Measurements from ENCODE around the gene IL17D. TPM values are rescaled to one million over a fixed set of nuclear protein-coding genes. Genes with fewer than 3 reads are reported as not detected.
"Not testable (repeated sequence)": the region's sequence is repeated elsewhere in the genome, so short reads cannot be mapped to it uniquely, and the experiment has no call there.

IL17D gene
- total RNA-seq, 1 experiment from 2014 or later = 0.97 TPM

DNA sequence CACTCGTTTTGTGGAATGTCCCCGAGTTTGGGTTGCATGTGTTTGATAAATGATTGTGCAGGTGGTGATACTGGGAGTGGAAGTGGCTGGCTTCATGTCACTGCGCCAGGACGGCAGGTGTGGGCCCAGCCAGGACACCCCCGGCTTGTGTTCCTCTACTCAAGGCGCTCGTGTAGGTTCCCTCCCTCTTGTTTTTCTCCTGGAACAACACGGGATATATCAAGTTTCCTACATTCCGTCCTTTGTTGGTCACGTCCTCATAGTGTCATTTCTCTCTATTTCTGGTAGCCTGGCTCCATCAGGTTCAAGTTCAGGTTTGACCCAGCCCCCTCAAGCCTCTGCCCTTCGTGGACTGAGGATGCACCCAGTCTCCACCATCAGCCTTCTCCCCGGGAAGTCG is 16.3 kb downstream of the IL17D start:
- DNase-seq (ENCODE audit: low spot score) = no peak

DNA sequence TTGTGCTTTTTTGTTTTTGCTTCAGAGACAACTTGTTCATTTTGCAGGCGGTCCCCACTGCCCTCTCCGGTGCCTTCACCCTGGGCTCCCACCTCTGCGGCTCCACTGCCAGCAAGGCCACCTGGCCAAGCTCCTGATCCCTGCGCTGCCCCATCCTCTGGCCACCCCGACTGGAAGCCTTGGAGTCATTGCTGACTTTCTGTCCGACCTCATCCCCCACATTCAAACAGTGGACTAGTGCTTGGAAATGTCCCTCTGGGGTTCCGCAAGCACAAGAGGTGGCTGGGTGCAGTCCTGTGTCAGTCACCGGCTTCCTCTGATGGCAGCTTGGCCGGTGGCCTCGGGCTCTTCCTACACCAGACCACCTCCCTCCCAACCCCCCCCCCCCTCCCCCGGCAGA is 17.0 kb downstream of the IL17D start:
- no peak for DNase-seq (ENCODE audit: low spot score)

DNA sequence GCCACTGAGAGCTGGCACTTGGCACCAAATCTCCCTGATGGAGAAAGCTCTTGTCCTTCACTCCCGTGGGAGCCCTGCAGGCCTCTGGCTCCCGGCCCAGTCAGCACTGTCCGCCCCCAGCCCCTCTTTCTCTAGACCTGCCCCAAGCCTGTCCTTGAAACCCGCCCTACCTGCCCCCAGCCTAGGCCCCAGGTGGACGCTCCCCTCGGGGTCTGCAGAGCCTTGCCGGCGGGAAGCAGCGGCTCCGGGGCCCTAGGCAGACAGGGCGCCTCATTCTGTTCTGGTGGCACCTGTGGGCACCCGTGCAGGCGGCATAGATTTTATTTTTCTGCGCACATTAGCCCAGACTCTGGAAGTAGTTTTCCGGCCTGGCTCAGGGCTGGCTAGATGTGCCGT is 17.6 kb downstream of the IL17D start:
- no peak for DNase-seq (ENCODE audit: low spot score)

DNA sequence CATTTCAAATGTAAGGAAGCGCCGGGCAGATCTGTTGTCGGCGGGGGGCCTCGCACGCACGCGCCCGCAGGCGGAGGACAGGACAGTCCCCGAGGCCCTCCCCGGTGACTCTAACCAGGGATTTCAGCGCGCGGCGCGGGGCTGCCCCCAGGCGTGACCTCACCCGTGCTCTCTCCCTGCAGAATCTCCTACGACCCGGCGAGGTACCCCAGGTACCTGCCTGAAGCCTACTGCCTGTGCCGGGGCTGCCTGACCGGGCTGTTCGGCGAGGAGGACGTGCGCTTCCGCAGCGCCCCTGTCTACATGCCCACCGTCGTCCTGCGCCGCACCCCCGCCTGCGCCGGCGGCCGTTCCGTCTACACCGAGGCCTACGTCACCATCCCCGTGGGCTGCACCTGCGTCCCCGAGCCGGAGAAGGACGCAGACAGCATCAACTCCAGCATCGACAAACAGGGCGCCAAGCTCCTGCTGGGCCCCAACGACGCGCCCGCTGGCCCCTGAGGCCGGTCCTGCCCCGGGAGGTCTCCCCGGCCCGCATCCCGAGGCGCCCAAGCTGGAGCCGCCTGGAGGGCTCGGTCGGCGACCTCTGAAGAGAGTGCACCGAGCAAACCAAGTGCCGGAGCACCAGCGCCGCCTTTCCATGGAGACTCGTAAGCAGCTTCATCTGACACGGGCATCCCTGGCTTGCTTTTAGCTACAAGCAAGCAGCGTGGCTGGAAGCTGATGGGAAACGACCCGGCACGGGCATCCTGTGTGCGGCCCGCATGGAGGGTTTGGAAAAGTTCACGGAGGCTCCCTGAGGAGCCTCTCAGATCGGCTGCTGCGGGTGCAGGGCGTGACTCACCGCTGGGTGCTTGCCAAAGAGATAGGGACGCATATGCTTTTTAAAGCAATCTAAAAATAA is 18.2 kb downstream of the IL17D start:
- no peak for DNase-seq (ENCODE audit: low spot score)

DNA sequence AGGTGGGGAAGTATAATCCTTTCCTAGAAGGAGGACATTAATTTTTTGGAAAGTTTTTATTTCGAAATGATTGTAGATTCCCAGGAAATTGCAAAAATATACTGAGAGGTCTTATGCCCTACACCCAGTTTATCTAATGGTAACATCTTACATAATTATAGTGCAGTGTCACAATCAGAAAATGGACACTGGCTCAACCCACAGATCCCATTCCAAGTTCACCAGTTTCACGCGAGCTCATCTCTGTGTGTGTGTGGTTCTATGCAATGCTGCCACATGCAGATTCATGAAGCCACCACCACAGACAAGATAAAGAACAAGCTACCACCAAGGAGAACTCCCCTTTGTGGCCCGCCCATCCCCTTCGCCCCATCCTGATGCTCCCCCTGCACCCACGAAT is 24.4 kb downstream of the IL17D start:
- no peak for DNase-seq (ENCODE audit: low spot score)

DNA sequence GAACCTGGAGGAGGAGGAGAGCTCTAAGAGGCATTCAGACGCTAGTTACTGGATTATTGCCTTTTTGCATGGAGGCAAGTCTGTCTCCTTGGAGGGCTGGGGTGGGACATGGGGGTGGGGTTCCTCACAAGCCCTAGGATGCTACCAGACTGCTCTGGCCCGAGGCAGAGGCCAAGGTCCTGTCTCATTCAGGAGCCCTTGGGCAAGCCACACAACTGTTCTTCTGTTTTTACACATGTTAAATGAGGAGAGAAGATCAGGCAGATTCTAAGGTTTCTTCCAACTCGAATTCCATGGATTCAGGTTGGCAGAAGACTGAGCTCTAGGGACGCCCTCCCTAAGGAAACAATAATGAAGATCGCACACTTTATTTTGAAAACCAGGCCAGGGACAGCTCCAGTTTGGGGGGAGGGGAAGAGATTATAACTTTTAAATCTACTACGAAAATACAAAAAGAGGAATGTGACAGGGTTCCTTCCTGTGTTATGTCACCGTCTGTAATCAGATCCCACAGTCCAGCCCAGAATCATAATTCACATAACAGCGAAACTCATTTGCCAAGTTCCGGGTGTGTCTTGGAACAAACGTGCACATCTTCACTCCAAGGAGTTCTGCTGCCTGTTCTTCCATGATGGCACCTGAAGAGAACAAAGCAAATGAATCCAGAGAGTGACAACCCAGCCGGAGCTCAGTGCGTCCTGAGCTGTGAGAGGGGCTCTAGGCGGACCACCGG is 25.2 kb downstream of the IL17D start:
- no peak for DNase-seq (ENCODE audit: low spot score)

DNA sequence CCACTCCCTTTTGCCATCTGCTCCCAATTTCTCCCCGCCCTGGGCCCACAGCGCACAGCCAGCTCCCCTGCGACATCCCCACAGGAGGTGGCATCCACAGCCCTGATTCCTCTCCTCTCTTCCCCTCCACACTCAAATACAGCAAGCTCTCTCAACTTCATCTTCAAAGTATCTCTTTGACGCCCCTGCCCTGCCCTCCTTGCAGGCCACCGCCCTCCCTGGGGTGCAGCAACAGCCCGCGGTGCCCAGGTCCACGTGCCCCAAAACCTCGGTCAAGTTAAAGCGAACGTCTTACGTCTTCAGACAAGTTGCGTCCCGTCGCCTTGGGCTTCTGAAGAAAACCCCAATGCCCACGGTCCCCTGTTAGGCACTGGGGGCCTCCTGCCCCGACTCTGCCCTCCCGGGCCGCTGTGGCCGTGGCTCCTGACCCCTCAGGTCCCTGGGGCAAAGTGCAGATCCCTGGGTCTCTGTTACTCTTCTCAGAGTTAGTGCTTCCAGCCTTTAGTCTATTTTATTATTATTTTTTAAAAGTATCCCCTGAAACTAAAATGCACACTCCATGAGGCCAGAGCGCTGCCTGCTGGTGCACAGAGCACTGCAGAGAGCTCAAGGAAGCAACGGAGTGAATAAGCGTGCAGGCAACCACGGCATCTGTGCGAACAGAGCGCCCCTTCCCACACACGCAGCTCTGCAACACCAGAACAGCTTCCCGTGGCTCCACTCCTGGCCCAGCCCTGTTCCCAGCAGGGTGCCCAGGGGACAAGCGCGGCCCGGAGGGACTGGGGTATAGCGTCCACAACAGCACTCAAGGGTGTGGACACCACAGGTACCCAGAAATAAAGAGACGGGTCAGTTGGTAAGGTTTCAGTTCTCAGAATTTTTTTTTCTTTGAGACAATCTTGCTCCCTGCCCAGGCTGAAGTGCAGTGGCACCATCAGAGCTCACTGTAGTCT is 26.4 kb downstream of the IL17D start:
- no peak for DNase-seq (ENCODE audit: low spot score)

DNA sequence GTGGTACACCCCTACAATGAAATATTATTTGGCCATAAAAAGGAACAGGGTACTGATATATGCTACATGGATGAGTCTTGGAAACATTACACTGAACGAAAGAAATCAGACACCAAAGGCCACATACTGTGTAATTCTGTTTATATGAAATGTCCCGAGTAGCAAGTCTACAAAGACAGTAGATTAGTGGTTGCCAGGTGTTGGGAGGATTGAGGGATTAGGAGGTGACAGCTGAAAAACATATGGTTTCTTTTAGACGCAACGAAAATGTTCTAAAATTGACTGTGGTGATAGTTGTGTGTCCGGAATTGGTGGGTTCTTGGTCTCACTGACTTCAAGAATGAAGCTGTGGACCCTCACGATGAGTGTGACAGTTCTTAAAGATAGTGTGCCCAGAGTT is 35.1 kb downstream of the IL17D start:
- DNase-seq (ENCODE audit: low spot score) = no peak

DNA sequence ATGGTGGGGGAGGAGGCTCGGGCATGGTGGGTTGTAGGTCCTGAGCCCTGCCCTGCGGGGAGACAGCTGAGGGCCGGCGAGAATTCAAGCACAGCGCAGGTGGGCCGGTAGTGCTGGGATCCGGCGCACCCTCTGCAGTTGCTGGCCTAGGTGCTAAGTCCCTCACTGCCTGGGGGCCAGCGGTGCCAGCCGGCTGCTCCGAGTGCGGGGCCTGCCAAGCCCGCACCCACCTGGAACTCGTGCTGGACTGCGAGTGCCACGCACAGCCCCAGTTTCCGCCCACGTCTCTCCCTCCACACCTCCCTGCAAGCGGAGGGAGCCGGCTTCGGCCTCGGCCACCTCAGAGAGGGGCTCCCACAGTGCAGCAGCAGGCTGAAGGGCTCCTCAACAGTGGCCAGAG is 36.5 kb downstream of the IL17D start:
- no peak for DNase-seq (ENCODE audit: low spot score)

DNA sequence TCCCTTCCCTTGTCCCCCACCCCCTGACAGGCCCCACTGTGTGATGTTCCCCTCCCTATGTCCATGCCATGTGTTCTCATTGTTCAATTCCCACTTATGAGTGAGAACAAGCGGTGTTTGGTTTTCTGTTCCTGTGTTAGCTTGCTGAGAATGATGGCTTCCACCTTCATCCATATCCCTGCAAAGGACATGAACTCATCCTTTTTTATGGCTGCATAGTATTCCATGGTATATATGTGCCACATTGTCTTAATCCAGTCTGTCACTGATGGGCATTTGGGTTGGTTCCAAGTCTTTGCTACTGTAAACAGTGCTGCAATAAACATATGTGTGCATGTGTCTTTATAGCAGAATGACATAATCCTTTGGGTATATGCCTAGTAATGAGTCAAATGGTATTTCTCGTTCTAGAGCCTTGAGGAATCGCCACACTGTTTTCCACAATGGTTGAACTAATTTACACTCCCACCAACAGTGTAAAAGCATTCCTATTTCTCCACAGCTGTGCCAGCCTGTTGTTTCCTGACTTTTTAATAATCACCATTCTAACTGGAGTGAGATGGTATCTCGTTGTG is 40.4 kb downstream of the IL17D start:
- DNase-seq (ENCODE audit: low spot score) = not testable (repeated sequence)

DNA sequence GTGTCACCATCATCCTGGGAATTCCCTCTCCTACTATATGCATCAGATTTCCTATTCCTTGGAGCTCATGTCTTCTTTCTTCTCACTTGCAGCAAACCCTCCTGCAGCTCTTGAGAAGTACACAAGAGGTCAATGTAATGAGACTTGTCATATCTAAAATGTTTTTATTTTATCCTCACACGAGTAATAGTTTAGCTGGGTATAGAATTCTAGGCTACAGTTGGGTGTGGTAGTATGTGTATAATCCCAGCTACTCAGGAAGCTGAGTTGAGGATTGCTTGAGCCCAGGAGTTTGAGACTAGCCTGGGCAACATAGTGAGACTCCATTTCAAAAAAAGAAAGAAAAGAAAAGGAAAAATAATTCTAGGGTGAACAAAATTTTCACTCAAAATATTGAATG is 45.9 kb downstream of the IL17D start:
- no peak for DNase-seq (ENCODE audit: low spot score)

DNA sequence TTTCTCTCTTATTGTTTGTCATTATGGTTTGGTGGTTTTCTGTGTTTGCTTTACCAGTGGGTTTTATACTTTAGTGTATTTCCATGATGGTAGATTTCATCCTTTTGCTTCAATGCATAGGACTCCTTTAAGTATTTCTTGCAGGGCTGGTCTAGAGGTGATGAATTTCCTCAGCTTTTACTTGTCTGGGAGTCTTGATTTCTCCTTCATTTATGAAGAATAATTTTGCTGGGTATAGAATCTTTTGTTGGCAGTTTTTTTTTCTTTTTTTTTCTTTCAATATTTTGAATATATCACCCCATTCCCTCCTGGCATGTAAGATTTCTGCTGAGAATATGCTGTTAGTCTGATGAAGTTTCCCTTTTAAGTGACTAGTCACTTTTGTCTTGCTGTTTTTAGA is 50.5 kb downstream of the IL17D start:
- DNase-seq (ENCODE audit: low spot score) = no peak

DNA sequence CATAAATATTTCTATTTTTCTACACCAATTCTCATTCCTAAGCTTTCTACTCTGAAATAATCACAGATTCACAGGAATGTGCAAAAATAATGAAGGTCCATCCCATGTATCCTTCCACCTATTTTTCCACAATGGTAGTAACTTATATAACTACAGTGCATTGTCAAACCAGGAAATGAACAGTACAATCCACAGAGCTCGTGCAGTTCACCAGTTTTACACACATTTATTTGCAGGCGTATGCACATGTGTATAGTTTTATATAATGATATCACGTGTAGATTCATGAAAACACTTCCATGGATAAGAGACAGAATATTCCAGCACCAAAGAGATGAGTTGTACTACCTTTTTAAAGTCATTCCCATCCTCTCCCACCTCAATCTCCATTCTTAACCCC is 57.4 kb downstream of the IL17D start:
- no peak for DNase-seq (ENCODE audit: low spot score)

DNA sequence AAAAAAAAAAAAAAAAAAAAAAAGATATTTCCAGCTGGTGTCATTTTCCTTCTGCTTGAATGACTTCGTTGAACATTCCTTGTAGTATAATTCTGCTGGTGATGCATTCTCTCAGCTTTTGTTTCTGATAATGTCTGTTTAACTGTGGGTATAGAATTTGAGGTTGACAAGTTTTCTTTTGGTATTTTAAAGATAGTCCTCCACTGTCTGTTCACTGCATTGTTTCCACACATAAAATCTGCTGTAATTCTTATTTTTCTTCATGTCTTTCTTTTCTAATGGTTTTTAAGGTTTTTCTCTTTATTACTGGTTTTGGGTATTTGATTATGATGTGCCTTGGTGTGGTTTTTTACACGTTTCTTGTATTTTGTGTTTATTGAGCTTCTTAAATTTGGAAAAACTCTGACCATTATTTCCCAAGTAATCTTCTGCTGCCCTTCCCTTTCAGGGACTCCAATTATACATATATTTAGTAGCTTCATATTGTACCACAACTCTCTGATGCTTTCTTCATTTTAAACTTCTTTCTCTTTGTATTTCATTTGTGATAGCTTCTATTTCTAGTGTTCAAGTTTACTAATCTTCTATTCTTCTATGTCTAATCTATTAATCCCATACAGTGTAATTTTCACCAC is 63.9 kb downstream of the IL17D start:
- no peak for DNase-seq (ENCODE audit: low spot score)

DNA sequence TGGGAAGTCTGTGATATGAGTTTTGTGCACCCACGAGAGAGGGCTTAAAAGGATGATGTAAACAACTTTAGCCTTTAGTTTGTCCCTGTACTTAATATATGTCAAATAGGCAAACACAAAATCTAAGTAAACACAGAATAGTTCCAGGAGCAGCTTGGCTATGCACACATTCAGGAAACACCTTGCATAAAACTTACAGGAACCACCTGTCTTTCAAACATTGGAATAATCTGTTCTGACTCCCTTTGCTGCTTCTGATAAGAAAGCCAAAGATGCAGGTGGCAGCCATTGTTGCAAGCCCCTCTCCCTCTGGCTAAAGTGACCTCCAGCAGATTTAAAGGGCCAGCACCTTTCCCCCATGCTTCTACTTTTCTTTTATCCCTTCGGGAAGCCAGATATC is 65.6 kb downstream of the IL17D start:
- DNase-seq (ENCODE audit: low spot score) = no peak

DNA sequence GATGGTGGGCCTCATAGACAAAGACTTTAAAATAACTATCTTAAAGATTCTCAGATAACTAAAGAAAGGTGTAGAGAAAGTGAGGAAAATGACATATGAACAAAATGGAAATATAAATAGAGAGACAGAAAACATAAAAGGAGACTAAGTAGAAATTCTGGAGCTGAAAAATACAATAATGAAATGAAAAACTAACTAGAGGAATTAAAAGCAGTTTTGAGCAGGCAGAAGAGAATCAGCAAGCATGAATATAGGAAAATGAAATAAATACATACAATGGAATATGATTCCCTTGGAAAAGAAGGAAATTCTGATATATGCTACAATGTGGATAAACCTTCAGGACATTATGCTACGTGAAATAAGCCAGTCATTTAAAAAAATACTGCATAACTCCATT is 66.3 kb downstream of the IL17D start:
- no peak for DNase-seq (ENCODE audit: low spot score)

Other genes starting within 250 kb of the IL17D start
- gene CRYL1, start 177.8 kb upstream of the IL17D start, total RNA-seq (2014; rRNA removed; shearing (Covaris generic)) = 1.8 and 6.8 TPM in 2 replicates
- gene IFT88, start 136.5 kb upstream of the IL17D start, total RNA-seq (2014; rRNA removed; shearing (Covaris generic)) = 7.3 and 8.7 TPM in 2 replicates
- 5.2 and 5.9 TPM in 2 replicates for gene EEF1AKMT1, start 70.3 kb downstream of the IL17D start, total RNA-seq (2014; rRNA removed; shearing (Covaris generic))
- 8.3 and 10.4 TPM in 2 replicates for gene XPO4, start 199.0 kb downstream of the IL17D start, total RNA-seq (2014; rRNA removed; shearing (Covaris generic))

Measured in H4 (cell line).